ENCODE data around the gene FZD7.
A peak's percentile ranks its signal among the peaks of the same experiment; 100 is the strongest.

Gene FZD7

DNA sequence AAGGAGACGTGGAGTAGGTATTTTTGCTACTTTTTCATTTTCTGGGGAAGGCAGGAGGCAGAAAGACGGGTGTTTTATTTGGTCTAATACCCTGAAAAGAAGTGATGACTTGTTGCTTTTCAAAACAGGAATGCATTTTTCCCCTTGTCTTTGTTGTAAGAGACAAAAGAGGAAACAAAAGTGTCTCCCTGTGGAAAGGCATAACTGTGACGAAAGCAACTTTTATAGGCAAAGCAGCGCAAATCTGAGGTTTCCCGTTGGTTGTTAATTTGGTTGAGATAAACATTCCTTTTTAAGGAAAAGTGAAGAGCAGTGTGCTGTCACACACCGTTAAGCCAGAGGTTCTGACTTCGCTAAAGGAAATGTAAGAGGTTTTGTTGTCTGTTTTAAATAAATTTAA, 3.4 kb downstream of the FZD7 start:
- Histone ChIP-seq H3K4me3 (ENCODE audit: low read length in 2 of 2) (peak overlapping the region; percentile 61 to 86), H3K27ac (ENCODE audit: low read length) (peak overlapping the region; percentile 97), H3K27me3 (ENCODE audit: control insufficient read depth in 1 of 2, insufficient read depth in 2 of 2, low read length in 2 of 2) (no peaks in the 10 kb centered on the region), H3K9ac (ENCODE audit: low read length in 2 of 2) (peak overlapping the region; percentile 80 to 90), H3K4me1 (ENCODE audit: control insufficient read depth, insufficient read depth, low read length) (peaks cover 39% of the 10 kb centered on the region), H3K9me3 (ENCODE audit: control insufficient read depth in 2 of 2, low read length in 2 of 2) (no peaks in the 10 kb centered on the region), H3K36me3 (ENCODE audit: control insufficient read depth in 2 of 2, insufficient read depth in 2 of 2, low read length in 2 of 2) (no peaks in the 10 kb centered on the region)

DNA sequence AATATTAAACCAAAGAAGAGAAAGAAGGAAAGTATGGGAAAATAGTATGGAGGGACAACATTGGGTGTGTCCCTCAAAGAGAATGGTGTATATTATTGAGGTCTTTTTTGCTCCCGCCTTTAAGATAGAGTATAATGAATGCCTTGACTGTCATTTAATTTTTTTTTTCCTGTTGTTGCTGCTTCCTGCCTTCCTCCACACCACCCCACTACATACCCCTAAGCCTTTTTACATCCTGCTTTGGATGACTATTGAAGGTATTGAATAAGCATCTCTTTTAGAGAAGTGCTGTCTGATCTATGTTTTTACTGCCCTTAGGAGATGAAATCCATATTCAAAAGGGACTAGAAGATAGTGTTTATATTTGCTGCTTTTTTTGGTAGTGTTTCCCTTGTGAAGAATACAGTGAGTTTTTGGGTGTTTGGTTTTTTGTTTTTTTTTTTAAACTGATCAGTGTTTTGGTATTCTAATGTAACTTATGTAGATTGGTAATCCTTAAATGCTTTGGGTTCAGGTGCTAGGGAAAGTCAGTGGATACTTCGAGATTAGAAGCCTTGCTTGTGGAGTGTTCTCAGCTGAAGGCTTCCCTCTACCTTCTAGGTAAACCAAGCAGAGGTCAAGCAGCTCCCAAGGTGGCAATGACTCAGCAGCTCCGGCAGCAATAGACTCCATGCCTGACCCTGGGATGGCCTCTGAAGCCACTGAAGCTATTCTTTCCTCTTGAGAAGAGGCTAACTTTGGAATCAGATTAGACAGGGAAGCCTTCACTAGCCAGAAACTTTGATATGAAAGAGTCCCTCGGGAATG, 5.0 kb downstream of the FZD7 start:
- H3K9ac ChIP-seq (ENCODE audit: low read length in 2 of 2): peak overlapping the region; percentile 46 to 71
- no peaks in the 10 kb centered on the region for H3K27me3 ChIP-seq (ENCODE audit: control insufficient read depth in 1 of 2, insufficient read depth in 2 of 2, low read length in 2 of 2)
- peak overlapping the region; percentile 85 for H3K27ac ChIP-seq (ENCODE audit: low read length)
- peaks cover 29% of the 10 kb centered on the region for H3K4me1 ChIP-seq (ENCODE audit: control insufficient read depth, insufficient read depth, low read length)
- H3K36me3 ChIP-seq (ENCODE audit: control insufficient read depth in 2 of 2, insufficient read depth in 2 of 2, low read length in 2 of 2): no peaks in the 10 kb centered on the region
- H3K9me3 ChIP-seq (ENCODE audit: control insufficient read depth in 2 of 2, low read length in 2 of 2): no peaks in the 10 kb centered on the region
- H3K4me3 ChIP-seq (ENCODE audit: low read length in 2 of 2): peak overlapping the region; percentile 46 to 66

DNA sequence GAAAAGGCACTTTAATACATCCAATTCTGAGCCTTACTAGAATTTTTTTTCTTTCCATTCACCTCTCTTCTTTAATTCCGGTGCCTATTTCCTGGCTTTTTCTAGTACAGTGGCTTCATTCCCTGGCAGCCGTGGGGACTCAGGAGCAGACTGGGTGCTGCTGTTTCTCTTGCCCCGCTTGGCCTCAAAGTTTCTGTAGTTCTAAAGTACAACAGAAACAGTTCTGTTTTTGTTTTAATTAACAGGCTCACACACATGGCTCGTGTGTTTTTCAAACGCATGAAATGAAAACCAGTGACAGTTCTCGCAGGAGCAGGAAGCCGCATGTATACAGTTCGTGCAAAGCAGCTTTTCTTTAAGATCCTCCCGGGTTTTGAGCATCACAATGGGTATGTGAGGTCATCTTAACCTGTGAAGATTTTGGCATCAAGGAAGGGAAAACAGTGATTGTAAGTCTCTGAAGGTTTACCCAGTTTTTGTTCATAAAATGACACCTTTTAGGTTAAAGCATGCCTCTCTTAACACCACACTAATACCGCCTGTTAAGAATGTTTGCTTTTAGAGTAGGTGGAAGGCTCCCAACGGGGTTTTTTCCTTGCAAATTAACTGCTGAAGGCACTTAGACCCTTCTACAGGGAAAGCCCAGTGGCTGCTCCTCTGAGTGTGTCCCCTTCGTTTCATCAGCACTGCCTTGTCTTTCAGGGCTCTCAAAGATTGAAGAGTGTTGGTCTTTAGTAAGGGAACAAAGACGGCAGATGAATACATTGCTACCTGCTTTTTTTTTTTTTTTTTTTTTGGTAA, 5.8 kb downstream of the FZD7 start:
- Histone ChIP-seq H3K9me3 (ENCODE audit: control insufficient read depth in 2 of 2, low read length in 2 of 2) (no peaks in the 10 kb centered on the region), H3K4me1 (ENCODE audit: control insufficient read depth, insufficient read depth, low read length) (peaks cover 28% of the 10 kb centered on the region), H3K27me3 (ENCODE audit: control insufficient read depth in 1 of 2, insufficient read depth in 2 of 2, low read length in 2 of 2) (no peaks in the 10 kb centered on the region), H3K27ac (ENCODE audit: low read length) (peak overlapping the region; percentile 85), H3K36me3 (ENCODE audit: control insufficient read depth in 2 of 2, insufficient read depth in 2 of 2, low read length in 2 of 2) (no peaks in the 10 kb centered on the region), H3K4me3 (ENCODE audit: low read length in 2 of 2) (peak overlapping the region; percentile 46 to 66), H3K9ac (ENCODE audit: low read length in 2 of 2) (peak overlapping the region; percentile 46 to 71)

DNA sequence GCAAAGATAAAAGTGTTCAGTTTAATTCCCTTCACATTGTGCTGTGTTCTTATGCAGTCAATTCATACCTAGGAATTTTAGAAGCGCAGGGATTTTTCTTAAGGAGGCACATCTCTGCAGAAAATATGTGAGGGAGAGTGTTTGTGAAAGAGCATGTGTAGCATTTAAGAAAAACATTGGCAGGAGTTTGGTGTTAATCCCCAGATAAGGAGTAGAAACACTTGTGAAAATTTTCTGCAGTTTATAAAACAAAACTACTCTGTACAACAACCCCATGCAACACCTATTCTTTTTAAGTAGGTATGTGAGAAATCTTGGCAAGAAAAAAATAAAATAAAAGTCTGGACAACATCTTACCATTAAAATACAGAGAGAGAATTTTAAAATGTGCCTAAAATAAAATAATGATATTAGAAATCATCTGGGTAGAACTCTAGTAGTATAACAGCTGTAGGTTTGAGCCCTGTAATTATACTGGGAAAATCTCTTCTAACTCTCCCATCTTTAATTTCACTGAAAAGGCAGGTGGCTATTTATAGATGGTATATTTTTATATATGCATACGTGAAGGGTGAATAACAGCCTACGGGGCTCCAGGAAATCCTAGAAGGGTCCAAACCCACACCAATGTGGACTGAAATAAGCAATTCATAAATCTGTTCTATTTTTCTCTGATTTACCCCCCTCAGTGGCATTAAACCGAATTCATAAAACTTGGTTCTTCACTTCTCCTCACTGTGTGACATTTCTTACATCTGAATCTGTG, 6.6 kb downstream of the FZD7 start:
- Histone ChIP-seq H3K4me3 (ENCODE audit: low read length in 2 of 2) (peak overlapping the region in 1 of 2 donors; percentile 17), H3K9ac (ENCODE audit: low read length in 2 of 2) (no peak overlapping the region), H3K27me3 (ENCODE audit: control insufficient read depth in 1 of 2, insufficient read depth in 2 of 2, low read length in 2 of 2) (no peaks in the 10 kb centered on the region), H3K9me3 (ENCODE audit: control insufficient read depth in 2 of 2, low read length in 2 of 2) (no peaks in the 10 kb centered on the region), H3K36me3 (ENCODE audit: control insufficient read depth in 2 of 2, insufficient read depth in 2 of 2, low read length in 2 of 2) (no peaks in the 10 kb centered on the region), H3K27ac (ENCODE audit: low read length) (peak overlapping the region; percentile 85), H3K4me1 (ENCODE audit: control insufficient read depth, insufficient read depth, low read length) (peaks cover 20% of the 10 kb centered on the region)

DNA sequence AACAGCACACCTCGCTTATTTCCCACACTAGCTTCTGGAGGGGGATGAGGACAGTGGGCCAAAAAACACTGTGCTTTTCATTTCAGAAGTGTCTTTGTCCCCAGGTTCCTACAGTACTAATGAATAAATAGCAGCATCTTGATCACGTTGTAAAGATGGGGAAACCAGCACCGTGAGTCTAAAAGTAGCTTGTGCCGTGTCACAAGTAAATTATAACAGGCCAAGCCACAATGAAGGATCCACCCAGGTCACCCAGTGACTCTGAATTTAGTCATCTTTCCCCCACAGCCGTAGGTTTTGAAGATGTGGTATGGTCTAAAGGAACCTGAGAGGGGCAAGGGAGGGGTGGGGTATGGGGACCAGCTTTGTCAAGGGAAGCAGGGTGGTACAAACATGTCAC, 8.8 kb downstream of the FZD7 start:
- no peak overlapping the region for H3K27ac ChIP-seq (ENCODE audit: low read length)
- no peak overlapping the region for H3K9ac ChIP-seq (ENCODE audit: low read length in 2 of 2)
- peaks cover 11% of the 10 kb centered on the region for H3K4me1 ChIP-seq (ENCODE audit: control insufficient read depth, insufficient read depth, low read length)
- no peaks in the 10 kb centered on the region for H3K36me3 ChIP-seq (ENCODE audit: control insufficient read depth in 2 of 2, insufficient read depth in 2 of 2, low read length in 2 of 2)
- H3K4me3 ChIP-seq (ENCODE audit: low read length in 2 of 2): no peak overlapping the region
- H3K27me3 ChIP-seq (ENCODE audit: control insufficient read depth in 1 of 2, insufficient read depth in 2 of 2, low read length in 2 of 2): no peaks in the 10 kb centered on the region
- no peaks in the 10 kb centered on the region for H3K9me3 ChIP-seq (ENCODE audit: control insufficient read depth in 2 of 2, low read length in 2 of 2)

DNA sequence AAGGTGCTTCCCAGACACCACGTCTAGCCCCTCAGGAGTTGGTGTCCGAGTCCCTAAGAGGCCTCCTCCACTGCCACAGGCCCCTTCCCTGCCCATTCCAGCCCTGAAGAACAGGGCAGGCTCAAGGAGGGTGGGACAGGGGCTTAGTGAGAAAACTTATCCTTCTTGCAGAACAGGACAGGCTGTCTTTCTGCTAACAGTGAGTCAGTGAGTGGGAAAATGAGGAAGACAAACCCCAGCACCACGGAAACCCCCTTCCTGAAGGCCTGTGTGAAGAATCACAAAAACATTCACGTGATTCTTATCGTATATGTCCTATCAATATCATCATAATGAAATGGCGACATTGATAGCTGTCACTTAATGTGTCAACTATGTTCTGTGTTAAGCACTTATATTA, 9.8 kb downstream of the FZD7 start:
- no peaks in the 10 kb centered on the region for H3K36me3 ChIP-seq (ENCODE audit: control insufficient read depth in 2 of 2, insufficient read depth in 2 of 2, low read length in 2 of 2)
- H3K27ac ChIP-seq (ENCODE audit: low read length): no peak overlapping the region
- no peak overlapping the region for H3K9ac ChIP-seq (ENCODE audit: low read length in 2 of 2)
- H3K27me3 ChIP-seq (ENCODE audit: control insufficient read depth in 1 of 2, insufficient read depth in 2 of 2, low read length in 2 of 2): no peaks in the 10 kb centered on the region
- H3K4me1 ChIP-seq (ENCODE audit: control insufficient read depth, insufficient read depth, low read length): peaks cover 9% of the 10 kb centered on the region
- H3K4me3 ChIP-seq (ENCODE audit: low read length in 2 of 2): no peak overlapping the region
- H3K9me3 ChIP-seq (ENCODE audit: control insufficient read depth in 2 of 2, low read length in 2 of 2): no peaks in the 10 kb centered on the region

DNA sequence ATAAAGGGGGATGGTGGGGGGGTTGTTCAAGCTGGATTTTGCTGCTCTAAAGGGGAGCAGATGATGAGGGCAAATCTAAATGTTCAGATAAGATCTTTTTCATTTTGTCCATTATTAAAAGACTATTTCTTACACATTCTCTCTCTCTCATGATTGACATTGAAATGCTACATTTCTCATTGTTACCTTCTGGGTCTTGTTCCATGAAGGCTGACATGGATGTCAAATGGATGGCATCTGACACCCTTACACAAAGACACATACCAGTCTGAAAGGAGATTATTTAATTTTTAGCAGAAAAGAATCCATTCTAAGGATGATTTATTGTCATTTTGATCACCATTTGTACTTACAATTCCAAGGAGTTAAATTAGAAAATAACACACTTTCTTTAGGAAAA, 11.1 kb downstream of the FZD7 start:
- H3K9ac ChIP-seq (ENCODE audit: low read length in 2 of 2): no peak overlapping the region
- H3K27ac ChIP-seq (ENCODE audit: low read length): no peak overlapping the region
- no peaks in the 10 kb centered on the region for H3K36me3 ChIP-seq (ENCODE audit: control insufficient read depth in 2 of 2, insufficient read depth in 2 of 2, low read length in 2 of 2)
- no peak overlapping the region for H3K4me3 ChIP-seq (ENCODE audit: low read length in 2 of 2)
- H3K4me1 ChIP-seq (ENCODE audit: control insufficient read depth, insufficient read depth, low read length): peaks cover 2% of the 10 kb centered on the region
- no peaks in the 10 kb centered on the region for H3K27me3 ChIP-seq (ENCODE audit: control insufficient read depth in 1 of 2, insufficient read depth in 2 of 2, low read length in 2 of 2)
- no peaks in the 10 kb centered on the region for H3K9me3 ChIP-seq (ENCODE audit: control insufficient read depth in 2 of 2, low read length in 2 of 2)

DNA sequence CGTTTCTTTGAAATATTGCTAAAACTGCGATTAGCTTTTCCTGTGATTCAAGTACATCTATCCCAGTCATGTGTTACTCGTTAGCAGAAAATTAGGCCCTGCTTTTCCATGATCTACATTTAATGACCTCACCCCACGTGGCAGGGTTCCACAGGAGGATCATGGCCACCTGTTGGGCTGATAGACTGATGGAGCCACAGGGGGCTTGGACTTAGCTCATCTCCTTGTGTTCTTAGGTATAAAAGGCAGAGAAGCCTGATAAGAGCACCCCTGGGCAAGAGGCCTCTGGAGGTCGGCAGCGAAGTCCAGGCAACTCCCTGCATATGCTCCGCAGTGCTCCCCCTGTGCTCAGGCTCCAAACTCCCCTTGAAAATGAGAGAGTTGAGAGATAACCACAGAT, 12.9 kb downstream of the FZD7 start:
- Histone ChIP-seq H3K4me3 (ENCODE audit: low read length in 2 of 2) (no peak overlapping the region), H3K27ac (ENCODE audit: low read length) (no peak overlapping the region), H3K4me1 (ENCODE audit: control insufficient read depth, insufficient read depth, low read length) (no peaks in the 10 kb centered on the region)

DNA sequence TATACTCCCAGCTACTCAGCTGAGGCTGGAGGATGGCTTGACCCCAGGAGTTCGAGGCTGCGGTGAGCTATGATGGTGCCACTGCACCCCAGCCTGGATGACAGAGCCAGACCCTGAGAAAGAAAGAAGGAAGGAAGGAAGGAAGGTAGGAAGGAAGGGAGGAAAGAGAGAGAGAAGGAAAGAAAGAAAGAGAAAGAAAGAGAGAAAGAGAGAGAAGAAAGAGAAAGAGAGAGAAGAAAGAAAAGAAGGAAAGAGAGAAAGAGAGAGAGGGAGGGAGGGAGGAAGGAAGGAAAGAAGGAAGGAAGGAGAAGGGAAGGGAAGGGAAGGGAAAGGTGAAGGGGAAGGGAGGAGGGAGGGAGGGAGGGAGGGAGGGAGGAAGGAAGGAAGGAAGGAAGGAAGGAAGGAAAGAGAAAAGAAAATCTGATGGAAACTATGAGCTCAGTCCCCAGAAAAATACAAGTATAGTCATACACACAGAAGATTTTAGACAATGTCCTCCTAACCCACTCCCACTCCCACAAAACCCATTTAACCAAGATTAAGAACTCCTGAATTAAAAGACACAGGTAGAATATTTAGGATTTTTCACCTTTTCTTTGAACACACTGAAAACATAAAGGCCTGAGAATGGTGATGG, 15.6 kb downstream of the FZD7 start:
- Histone ChIP-seq H3K4me1 (ENCODE audit: control insufficient read depth, insufficient read depth, low read length) (peaks cover 9% of the 10 kb centered on the region), H3K27me3 (ENCODE audit: control insufficient read depth in 1 of 2, insufficient read depth in 2 of 2, low read length in 2 of 2) (no peaks in the 10 kb centered on the region), H3K9ac (ENCODE audit: low read length in 2 of 2) (no peak overlapping the region), H3K36me3 (ENCODE audit: control insufficient read depth in 2 of 2, insufficient read depth in 2 of 2, low read length in 2 of 2) (no peaks in the 10 kb centered on the region), H3K4me3 (ENCODE audit: low read length in 2 of 2) (no peak overlapping the region), H3K27ac (ENCODE audit: low read length) (no peak overlapping the region), H3K9me3 (ENCODE audit: control insufficient read depth in 2 of 2, low read length in 2 of 2) (no peaks in the 10 kb centered on the region)

More for the DNA sequence above, 12.9 kb downstream of the FZD7 start:
- H3K9ac ChIP-seq (ENCODE audit: low read length in 2 of 2): no peak overlapping the region
- H3K27me3 ChIP-seq (ENCODE audit: control insufficient read depth in 1 of 2, insufficient read depth in 2 of 2, low read length in 2 of 2): no peaks in the 10 kb centered on the region
- no peaks in the 10 kb centered on the region for H3K36me3 ChIP-seq (ENCODE audit: control insufficient read depth in 2 of 2, insufficient read depth in 2 of 2, low read length in 2 of 2)
- H3K9me3 ChIP-seq (ENCODE audit: control insufficient read depth in 2 of 2, low read length in 2 of 2): no peaks in the 10 kb centered on the region

DNA sequence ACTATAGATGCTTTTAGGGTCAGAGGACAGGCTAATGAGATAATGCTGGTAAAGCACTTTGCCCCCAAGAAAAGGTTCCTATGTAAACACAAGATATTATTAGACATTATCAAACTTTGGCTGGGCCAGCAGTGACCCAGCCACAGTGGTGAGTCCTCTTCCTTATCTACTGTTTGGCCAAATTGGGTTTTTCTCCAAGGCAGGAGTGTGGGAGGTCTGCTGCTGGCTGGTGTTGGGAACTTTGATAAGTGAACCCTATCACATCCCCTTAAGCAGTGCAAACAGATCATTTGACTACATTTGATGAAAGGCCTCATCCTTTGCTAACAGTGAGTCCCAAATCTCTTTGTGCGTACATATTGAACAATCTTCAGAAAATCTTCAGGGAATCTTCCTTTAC, 16.2 kb downstream of the FZD7 start:
- peaks cover 9% of the 10 kb centered on the region for H3K4me1 ChIP-seq (ENCODE audit: control insufficient read depth, insufficient read depth, low read length)
- no peaks in the 10 kb centered on the region for H3K9me3 ChIP-seq (ENCODE audit: control insufficient read depth in 2 of 2, low read length in 2 of 2)
- H3K9ac ChIP-seq (ENCODE audit: low read length in 2 of 2): no peak overlapping the region
- no peaks in the 10 kb centered on the region for H3K27me3 ChIP-seq (ENCODE audit: control insufficient read depth in 1 of 2, insufficient read depth in 2 of 2, low read length in 2 of 2)
- H3K36me3 ChIP-seq (ENCODE audit: control insufficient read depth in 2 of 2, insufficient read depth in 2 of 2, low read length in 2 of 2): no peaks in the 10 kb centered on the region
- H3K27ac ChIP-seq (ENCODE audit: low read length): no peak overlapping the region
- H3K4me3 ChIP-seq (ENCODE audit: low read length in 2 of 2): no peak overlapping the region

All from stomach smooth muscle (tissue), 2 donors.